ENCODE measurements around the gene COL27A1.
A peak's percentile ranks its signal among the peaks of the same experiment; 100 is the strongest.

Gene COL27A1

GRCh38 chr9:114269023-114269422, 113.7 kb downstream of the COL27A1 start (continued):
- TF ChIP-seq ZNF433 (tag by site-specific recombination; IDR thresholded peaks at IDR 0.05; ENCODE audit: low read depth) (no peak), ZNF302 (tag by site-specific recombination; IDR thresholded peaks at IDR 0.05; ENCODE audit: low read depth) (no peak), ZNF157 (tag by site-specific recombination; IDR thresholded peaks at IDR 0.05) (no peak), ZXDB (tag by site-specific recombination; IDR thresholded peaks at IDR 0.05) (no peak), ZEB2 (tag by site-specific recombination; IDR thresholded peaks at IDR 0.05) (no peak), ZNF530 (tag by site-specific recombination; IDR thresholded peaks at IDR 0.05; ENCODE audit: low read depth) (no peak), ZNF843 (tag by site-specific recombination; IDR thresholded peaks at IDR 0.05) (no peak), ZSCAN30 (tag by site-specific recombination; IDR thresholded peaks at IDR 0.05) (no peak), TSHZ1 (tag by site-specific recombination; IDR thresholded peaks at IDR 0.05; ENCODE audit: borderline replicate concordance) (no peak)

- ChIA-PET CTCF (interaction anchor here (0.7 to 5.1 kb wide), 8 partner anchors 18 to 275 kb away, joined by 3 to 37 read pairs (median 4); no protein-coding TSS in a partner anchor), POLR2A (no interaction called here)
- no peak overlapping the region for H3K27ac ChIP-seq (ENCODE audit: extremely low read depth, low read depth, low read length)
- no peak overlapping the region for H3K4me3 ChIP-seq (ENCODE audit: low read depth, low read length)
- H3K4me1 ChIP-seq (ENCODE audit: control insufficient read depth, insufficient read depth, low read length) = no peaks in the 10 kb centered on the region
- TF ChIP-seq ZNF768 (tag by site-specific recombination; IDR thresholded peaks at IDR 0.05) (no peak), ZNF404 (tag by site-specific recombination; IDR thresholded peaks at IDR 0.05) (no peak), ZBTB11 (tag by site-specific recombination; conservative IDR thresholded peaks at IDR 0.05; ENCODE audit: low read depth) (no peak), ZNF239 (tag by site-specific recombination; IDR thresholded peaks at IDR 0.05) (no peak)
- H3K9me3 ChIP-seq (ENCODE audit: control insufficient read depth, insufficient read depth, low read depth, low read length) = no peaks in the 10 kb centered on the region
- no peaks in the 10 kb centered on the region for H3K36me3 ChIP-seq (ENCODE audit: control insufficient read depth in 2 of 2, insufficient read depth in 1 of 2, low read length in 2 of 2)
Measured at GRCh38 chr9:114270120-114270975, 115.0 kb downstream of the COL27A1 start.

GRCh38 chr9:114271556-114272510, 116.5 kb downstream of the COL27A1 start:
- Histone ChIP-seq H3K27ac (ENCODE audit: extremely low read depth, low read depth, low read length) (no peak overlapping the region), H3K4me1 (ENCODE audit: control insufficient read depth, insufficient read depth, low read length) (no peaks in the 10 kb centered on the region), H3K36me3 (ENCODE audit: control insufficient read depth in 2 of 2, insufficient read depth in 1 of 2, low read length in 2 of 2) (peaks cover 0 to 3% of the 10 kb centered on the region in 2 experiments; a peak in 1 of 3 replicates), H3K4me3 (ENCODE audit: low read depth, low read length) (no peak overlapping the region), H3K9me3 (ENCODE audit: control insufficient read depth, insufficient read depth, low read depth, low read length) (no peaks in the 10 kb centered on the region)
- TF ChIP-seq ZNF335 (tag by site-specific recombination; conservative IDR thresholded peaks at IDR 0.05) (no peak), ZNF654 (tag by site-specific recombination; IDR thresholded peaks at IDR 0.05; ENCODE audit: low read depth) (0 out of 2 replicates have a peak, but pooled peaks have one; percentile 5), GLIS2 (tag by site-specific recombination; IDR thresholded peaks at IDR 0.05) (0 out of 2 replicates have a peak, but pooled peaks have one; percentile 14), ZNF513 (tag by site-specific recombination; IDR thresholded peaks at IDR 0.05) (no peak)
- POLR2A ChIA-PET = no interaction called here
- CTCF ChIA-PET = interaction anchor here (0.7 to 5.1 kb wide), 6 partner anchors 14 to 1021 kb away, joined by 3 to 37 read pairs (median 4); no protein-coding TSS in a partner anchor

Measured in HEK293 (cell line).